HFF-Myc (cell line): ENCODE data around the gene WNT9B.

Experiments
- DNase-seq: peaks from one replicate; pipeline ENCODE4 v3.0.0-alpha.2; 2011; ENCODE audit warnings: low read depth; ENCODE audit errors: extremely low read depth
- H3K4me3 ChIP-seq: replicated peaks from 2 replicates; pipeline ENCODE4 v1.5.1; 2011; ENCODE audit warnings: low read depth, mild to moderate bottlenecking, control low read depth, low read length
- CTCF ChIP-seq: IDR thresholded peaks from 2 replicates; pipeline ENCODE4 v1.5.1; 2012; ENCODE audit warnings: mild to moderate bottlenecking, low read depth, low read length, control low read depth; ENCODE audit errors: missing control alignments

The WNT9B gene

GRCh38 chr17:46832331-46832821 lies 19.0 kb upstream of the WNT9B start:
- no peak for TF ChIP-seq CTCF
- DNase-seq = no peak
- no peak overlapping the region for H3K4me3 ChIP-seq

GRCh38 chr17:46832945-46833839 lies 18.2 kb upstream of the WNT9B start:
- TF ChIP-seq CTCF = no peak
- H3K4me3 ChIP-seq = no peak overlapping the region

GRCh38 chr17:46833840-46834208 lies 17.6 kb upstream of the WNT9B start:
- no peak overlapping the region for H3K4me3 ChIP-seq
- TF ChIP-seq CTCF = no peak
- no peak for DNase-seq

More at GRCh38 chr17:46832945-46833839, 18.2 kb upstream of the WNT9B start:
- DNase-seq = no peak

- no peak for TF ChIP-seq CTCF
- H3K4me3 ChIP-seq = no peak overlapping the region
- no peak for DNase-seq
Observed at GRCh38 chr17:46834846-46835245, 16.5 kb upstream of the WNT9B start.

GRCh38 chr17:46836500-46836899 lies 14.9 kb upstream of the WNT9B start:
- DNase-seq = no peak
- no peak for TF ChIP-seq CTCF
- no peak overlapping the region for H3K4me3 ChIP-seq

GRCh38 chr17:46837521-46837920 lies 13.9 kb upstream of the WNT9B start:
- no peak for DNase-seq
- no peak for TF ChIP-seq CTCF
- no peak overlapping the region for H3K4me3 ChIP-seq
